GM12891 (cell line): ENCODE measurements around the gene APBB2.

Source experiments
- POLR2AphosphoS5 ChIP-seq: IDR thresholded peaks from 2 replicates; pipeline ENCODE4 v1.6.1; 2011; ENCODE audit warnings: low read depth, low read length, control low read depth
- POU2F2 ChIP-seq: IDR thresholded peaks from 2 replicates; pipeline ENCODE4 v1.6.1; 2011; ENCODE audit warnings: low read depth, mild to moderate bottlenecking, control low read depth, low read length, moderate library complexity

- TF ChIP-seq POLR2AphosphoS5: no peak
- no peak for TF ChIP-seq POU2F2
Observed at GRCh38 chr4:41196633-41197332, 17.6 kb downstream of the APBB2 start.
